HepG2 (cell line): ENCODE measurements around the gene MEPCE. TPM values are rescaled to one million over a fixed set of nuclear protein-coding genes. Genes with fewer than 3 reads are reported as not detected.
A peak's percentile ranks its signal among the peaks of the same experiment; 100 is the strongest.

Experiments
- AGO1 ChIP-seq: fragments of 200-400 bp; formaldehyde crosslinking; IDR thresholded peaks from 2 replicates; pipeline ENCODE4 v1.6.1; 2017; ENCODE audit warnings: mild to moderate bottlenecking, low read depth, low read length, moderate library complexity; ENCODE audit not compliant: poor library complexity, severe bottlenecking
- BRD4 ChIP-seq: sonication (generic); formaldehyde crosslinking; IDR thresholded peaks from 2 replicates; pipeline ENCODE4 v1.4.0; 2020; ENCODE audit warnings: missing genetic modification reagents
- FLYWCH1 ChIP-seq: sonication (generic); formaldehyde crosslinking; IDR thresholded peaks from 2 replicates; pipeline ENCODE4 v1.8.1; 2023; ENCODE audit warnings: mild to moderate bottlenecking, missing genetic modification reagents
- KDM5A ChIP-seq: fragments of 200-600 bp; sonication (generic); IDR thresholded peaks from 2 replicates; pipeline ENCODE4 v1.7.0; 2018; ENCODE audit warnings: antibody characterized with exemption, mild to moderate bottlenecking, low read length, borderline replicate concordance
- NR2F6 ChIP-seq, 2 experiments: IDR thresholded peaks; 2 replicates each; pipeline ENCODE4 v1.6.1; 2016; ENCODE audit warnings: antibody characterized with exemption in 1 of 2, mild to moderate bottlenecking in 1 of 2
- TAF15 ChIP-seq: fragments of 200-400 bp; formaldehyde crosslinking; IDR thresholded peaks from one replicate; pipeline ENCODE4 v1.6.1; 2018; ENCODE audit warnings: mild to moderate bottlenecking, low read depth, low read length; ENCODE audit not compliant: poor library complexity, severe bottlenecking
- TSC22D2 ChIP-seq: sonication (generic); formaldehyde crosslinking; IDR thresholded peaks from 2 replicates; pipeline ENCODE4 v1.5.1; 2020; ENCODE audit warnings: missing genetic modification reagents, mild to moderate bottlenecking, borderline replicate concordance
- ZNF460 ChIP-seq: sonication (generic); formaldehyde crosslinking; IDR thresholded peaks from 2 replicates; pipeline ENCODE4 v1.5.1; 2020; ENCODE audit warnings: missing genetic modification reagents, mild to moderate bottlenecking, borderline replicate concordance
- polyA plus RNA-seq, 8 experiments: library from polyadenylated mRNA; depleted of rRNA in 3 of 8; stranded (reverse) in 7 of 8; unstranded in 1 of 8; fragments of >200 nt; fragmentation: Illumina TruSeq in 4 of 8; extraction: Trizol in 4 of 8; gene quantifications; 2 replicates each; pipeline versions ENCODE4 v1.2.1 to v1.2.3, GENCODE V29; 2011 to 2016; ENCODE audit warnings: low read depth in 4 of 8, missing spikeins in 1 of 8, mixed read lengths in 1 of 8; ENCODE audit not compliant: insufficient read depth in 1 of 8
- total RNA-seq, 5 experiments: library from RNA; depleted of rRNA; stranded (reverse); fragments of >200 nt; fragmentation: Illumina TruSeq; extraction: Trizol; gene quantifications; 2 replicates each; pipeline ENCODE4 v1.2.3, GENCODE V29; 2016; ENCODE audit warnings: low read depth in 1 of 5
- TF ChIP-seq, protein P1 (sequence below): sonication (generic); formaldehyde crosslinking; IDR thresholded peaks from one replicate; pipeline ENCODE4 v1.5.1; 2020; ENCODE audit warnings: mild to moderate bottlenecking, missing genetic modification reagents; ENCODE audit errors: not compliant biosample characterization
- TF ChIP-seq, protein P2 (sequence below): sonication (generic); formaldehyde crosslinking; IDR thresholded peaks from 2 replicates; pipeline ENCODE4 v1.4.0; 2020; ENCODE audit warnings: missing genetic modification reagents, mild to moderate bottlenecking, borderline replicate concordance
- TF ChIP-seq, protein P3 (sequence below): sonication (generic); formaldehyde crosslinking; IDR thresholded peaks from 2 replicates; pipeline ENCODE4 v1.5.0; 2020; ENCODE audit warnings: mild to moderate bottlenecking, missing genetic modification reagents
- TF ChIP-seq, protein P4 (sequence below): sonication (generic); formaldehyde crosslinking; IDR thresholded peaks from 2 replicates; pipeline ENCODE4 v1.4.0; 2020; ENCODE audit warnings: missing genetic modification reagents

The MEPCE gene
- total and polyA plus RNA-seq, 2 of the 13 experiments (the other 11 are each of a cell fraction or from before 2014, with no cell fraction given), result 12.3 to 26.0 TPM

DNA sequence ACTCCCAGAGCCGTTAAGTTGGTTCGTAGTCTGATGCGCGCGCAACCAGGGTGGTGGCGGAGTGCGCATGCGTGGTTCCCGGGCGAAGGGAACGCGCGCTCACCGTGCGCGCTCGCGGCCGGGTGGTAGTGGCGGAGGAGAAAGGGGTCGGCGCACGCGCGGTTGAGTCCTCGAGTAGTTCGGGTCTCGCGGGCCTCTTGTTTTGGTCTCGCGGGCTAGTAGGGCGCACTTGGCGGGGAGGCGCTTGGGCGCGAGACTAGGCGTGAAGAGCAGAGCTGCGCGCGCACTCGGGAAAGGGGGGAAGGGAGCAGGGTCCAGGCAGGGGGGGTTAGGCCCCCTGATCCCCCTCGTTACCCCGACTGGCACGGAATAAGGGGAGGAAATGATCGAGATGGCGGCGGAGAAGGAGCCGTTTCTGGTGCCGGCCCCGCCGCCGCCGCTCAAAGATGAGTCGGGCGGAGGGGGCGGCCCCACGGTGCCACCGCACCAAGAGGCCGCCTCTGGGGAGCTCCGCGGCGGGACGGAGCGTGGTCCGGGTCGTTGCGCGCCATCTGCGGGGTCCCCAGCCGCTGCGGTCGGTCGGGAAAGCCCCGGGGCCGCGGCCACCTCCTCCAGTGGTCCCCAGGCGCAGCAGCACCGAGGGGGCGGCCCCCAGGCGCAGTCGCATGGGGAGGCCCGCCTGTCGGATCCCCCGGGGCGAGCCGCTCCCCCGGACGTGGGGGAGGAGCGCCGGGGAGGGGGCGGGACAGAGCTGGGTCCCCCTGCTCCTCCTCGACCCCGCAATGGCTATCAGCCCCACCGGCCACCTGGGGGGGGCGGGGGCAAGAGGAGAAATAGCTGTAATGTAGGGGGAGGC lies at the start of gene MEPCE (continued):
- TF ChIP-seq, protein P1, sequence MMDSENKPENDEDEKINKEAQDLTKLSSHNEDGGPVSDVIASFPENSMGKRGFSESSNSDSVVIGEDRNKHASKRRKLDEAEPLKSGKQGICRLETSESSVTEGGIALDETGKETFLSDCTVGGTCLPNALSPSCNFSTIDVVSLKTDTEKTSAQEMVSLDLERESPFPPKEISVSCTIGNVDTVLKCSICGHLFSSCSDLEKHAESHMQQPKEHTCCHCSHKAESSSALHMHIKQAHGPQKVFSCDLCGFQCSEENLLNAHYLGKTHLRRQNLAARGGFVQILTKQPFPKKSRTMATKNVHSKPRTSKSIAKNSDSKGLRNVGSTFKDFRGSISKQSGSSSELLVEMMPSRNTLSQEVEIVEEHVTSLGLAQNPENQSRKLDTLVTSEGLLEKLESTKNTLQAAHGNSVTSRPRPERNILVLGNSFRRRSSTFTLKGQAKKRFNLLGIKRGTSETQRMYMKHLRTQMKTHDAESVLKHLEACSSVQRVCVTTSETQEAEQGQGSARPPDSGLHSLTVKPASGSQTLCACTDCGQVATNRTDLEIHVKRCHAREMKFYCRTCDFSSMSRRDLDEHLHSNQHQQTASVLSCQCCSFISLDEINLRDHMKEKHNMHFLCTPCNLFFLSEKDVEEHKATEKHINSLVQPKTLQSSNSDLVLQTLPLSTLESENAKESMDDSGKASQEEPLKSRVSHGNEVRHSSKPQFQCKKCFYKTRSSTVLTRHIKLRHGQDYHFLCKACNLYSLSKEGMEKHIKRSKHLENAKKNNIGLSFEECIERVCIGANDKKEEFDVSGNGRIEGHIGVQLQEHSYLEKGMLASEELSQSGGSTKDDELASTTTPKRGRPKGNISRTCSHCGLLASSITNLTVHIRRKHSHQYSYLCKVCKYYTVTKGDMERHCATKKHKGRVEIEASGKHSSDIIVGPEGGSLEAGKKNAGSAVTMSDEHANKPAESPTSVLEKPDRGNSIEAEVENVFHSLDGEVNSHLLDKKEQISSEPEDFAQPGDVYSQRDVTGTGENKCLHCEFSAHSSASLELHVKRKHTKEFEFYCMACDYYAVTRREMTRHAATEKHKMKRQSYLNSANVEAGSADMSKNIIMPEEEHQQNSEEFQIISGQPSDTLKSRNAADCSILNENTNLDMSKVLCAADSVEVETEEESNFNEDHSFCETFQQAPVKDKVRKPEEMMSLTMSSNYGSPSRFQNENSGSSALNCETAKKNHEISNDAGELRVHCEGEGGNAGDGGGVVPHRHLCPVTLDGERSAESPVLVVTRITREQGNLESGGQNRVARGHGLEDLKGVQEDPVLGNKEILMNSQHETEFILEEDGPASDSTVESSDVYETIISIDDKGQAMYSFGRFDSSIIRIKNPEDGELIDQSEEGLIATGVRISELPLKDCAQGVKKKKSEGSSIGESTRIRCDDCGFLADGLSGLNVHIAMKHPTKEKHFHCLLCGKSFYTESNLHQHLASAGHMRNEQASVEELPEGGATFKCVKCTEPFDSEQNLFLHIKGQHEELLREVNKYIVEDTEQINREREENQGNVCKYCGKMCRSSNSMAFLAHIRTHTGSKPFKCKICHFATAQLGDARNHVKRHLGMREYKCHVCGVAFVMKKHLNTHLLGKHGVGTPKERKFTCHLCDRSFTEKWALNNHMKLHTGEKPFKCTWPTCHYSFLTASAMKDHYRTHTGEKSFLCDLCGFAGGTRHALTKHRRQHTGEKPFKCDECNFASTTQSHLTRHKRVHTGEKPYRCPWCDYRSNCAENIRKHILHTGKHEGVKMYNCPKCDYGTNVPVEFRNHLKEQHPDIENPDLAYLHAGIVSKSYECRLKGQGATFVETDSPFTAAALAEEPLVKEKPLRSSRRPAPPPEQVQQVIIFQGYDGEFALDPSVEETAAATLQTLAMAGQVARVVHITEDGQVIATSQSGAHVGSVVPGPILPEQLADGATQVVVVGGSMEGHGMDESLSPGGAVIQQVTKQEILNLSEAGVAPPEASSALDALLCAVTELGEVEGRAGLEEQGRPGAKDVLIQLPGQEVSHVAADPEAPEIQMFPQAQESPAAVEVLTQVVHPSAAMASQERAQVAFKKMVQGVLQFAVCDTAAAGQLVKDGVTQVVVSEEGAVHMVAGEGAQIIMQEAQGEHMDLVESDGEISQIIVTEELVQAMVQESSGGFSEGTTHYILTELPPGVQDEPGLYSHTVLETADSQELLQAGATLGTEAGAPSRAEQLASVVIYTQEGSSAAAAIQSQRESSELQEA, result no peak
- TF ChIP-seq, protein P2, sequence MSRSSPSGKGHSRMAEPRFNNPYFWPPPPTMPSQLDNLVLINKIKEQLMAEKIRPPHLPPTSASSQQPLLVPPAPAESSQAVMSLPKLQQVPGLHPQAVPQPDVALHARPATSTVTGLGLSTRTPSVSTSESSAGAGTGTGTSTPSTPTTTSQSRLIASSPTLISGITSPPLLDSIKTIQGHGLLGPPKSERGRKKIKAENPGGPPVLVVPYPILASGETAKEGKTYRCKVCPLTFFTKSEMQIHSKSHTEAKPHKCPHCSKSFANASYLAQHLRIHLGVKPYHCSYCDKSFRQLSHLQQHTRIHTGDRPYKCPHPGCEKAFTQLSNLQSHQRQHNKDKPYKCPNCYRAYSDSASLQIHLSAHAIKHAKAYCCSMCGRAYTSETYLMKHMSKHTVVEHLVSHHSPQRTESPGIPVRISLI (CRISPR knock-in tag), result no peak
- TF ChIP-seq TSC22D2 (CRISPR knock-in tag) (no peak), NR2F6 (IDR thresholded peaks at IDR 0.05) (no peak), NR2F6 (CRISPR knock-in tag; IDR thresholded peaks at IDR 0.05) (no peak), BRD4 (CRISPR knock-in tag) (0 out of 2 replicates have a peak, but pooled peaks have one; percentile 20), TAF15 (peak; percentile 56), AGO1 (peak; percentile 23), ZNF460 (no peak), KDM5A (peak; percentile 70; the same call in 1 of the 2 replicates), FLYWCH1 (CRISPR knock-in tag) (no peak)
- TF ChIP-seq, protein P3, sequence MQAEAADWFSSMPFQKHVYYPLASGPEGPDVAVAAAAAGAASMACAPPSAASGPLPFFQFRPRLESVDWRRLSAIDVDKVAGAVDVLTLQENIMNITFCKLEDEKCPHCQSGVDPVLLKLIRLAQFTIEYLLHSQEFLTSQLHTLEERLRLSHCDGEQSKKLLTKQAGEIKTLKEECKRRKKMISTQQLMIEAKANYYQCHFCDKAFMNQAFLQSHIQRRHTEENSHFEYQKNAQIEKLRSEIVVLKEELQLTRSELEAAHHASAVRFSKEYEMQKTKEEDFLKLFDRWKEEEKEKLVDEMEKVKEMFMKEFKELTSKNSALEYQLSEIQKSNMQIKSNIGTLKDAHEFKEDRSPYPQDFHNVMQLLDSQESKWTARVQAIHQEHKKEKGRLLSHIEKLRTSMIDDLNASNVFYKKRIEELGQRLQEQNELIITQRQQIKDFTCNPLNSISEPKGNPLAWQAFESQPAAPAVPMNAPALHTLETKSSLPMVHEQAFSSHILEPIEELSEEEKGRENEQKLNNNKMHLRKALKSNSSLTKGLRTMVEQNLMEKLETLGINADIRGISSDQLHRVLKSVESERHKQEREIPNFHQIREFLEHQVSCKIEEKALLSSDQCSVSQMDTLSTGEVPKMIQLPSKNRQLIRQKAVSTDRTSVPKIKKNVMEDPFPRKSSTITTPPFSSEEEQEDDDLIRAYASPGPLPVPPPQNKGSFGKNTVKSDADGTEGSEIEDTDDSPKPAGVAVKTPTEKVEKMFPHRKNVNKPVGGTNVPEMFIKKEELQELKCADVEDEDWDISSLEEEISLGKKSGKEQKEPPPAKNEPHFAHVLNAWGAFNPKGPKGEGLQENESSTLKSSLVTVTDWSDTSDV (CRISPR knock-in tag), result 0 out of 2 replicates have a peak, but pooled peaks have one; percentile 23
- TF ChIP-seq, protein P4, sequence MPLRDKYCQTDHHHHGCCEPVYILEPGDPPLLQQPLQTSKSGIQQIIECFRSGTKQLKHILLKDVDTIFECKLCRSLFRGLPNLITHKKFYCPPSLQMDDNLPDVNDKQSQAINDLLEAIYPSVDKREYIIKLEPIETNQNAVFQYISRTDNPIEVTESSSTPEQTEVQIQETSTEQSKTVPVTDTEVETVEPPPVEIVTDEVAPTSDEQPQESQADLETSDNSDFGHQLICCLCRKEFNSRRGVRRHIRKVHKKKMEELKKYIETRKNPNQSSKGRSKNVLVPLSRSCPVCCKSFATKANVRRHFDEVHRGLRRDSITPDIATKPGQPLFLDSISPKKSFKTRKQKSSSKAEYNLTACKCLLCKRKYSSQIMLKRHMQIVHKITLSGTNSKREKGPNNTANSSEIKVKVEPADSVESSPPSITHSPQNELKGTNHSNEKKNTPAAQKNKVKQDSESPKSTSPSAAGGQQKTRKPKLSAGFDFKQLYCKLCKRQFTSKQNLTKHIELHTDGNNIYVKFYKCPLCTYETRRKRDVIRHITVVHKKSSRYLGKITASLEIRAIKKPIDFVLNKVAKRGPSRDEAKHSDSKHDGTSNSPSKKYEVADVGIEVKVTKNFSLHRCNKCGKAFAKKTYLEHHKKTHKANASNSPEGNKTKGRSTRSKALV (CRISPR knock-in tag), result 0 out of 2 replicates have a peak, but pooled peaks have one; percentile 62
